Measurements from ENCODE around the gene CYB5R4. TPM values are rescaled to one million over a fixed set of nuclear protein-coding genes. Genes with fewer than 3 reads are reported as not detected.
"Not testable (repeated sequence)": the region's sequence is repeated elsewhere in the genome, so short reads cannot be mapped to it uniquely, and the experiment has no call there.

The CYB5R4 gene
- total RNA-seq, 2 donors from 2014 or later: 3.3 to 3.9 TPM

DNA sequence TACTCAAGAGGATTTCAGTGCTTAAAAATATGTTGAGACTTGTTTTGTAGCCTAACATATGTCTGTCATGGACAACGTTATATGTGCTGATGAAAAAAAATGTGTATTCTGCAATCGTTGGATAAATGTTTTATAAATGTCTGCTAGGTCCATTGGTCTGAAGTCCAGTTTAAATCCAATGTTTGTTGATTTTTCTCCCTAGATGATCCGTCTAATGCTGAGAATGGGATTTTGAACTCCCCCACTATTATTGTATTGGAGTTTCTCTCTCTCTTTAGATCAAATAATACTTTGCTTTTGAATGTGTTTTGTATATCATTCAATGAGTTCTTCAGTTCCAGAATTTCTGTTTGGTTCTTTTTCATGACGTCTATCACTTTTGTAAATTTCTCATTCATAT is 44.9 kb downstream of the CYB5R4 start:
- no peak overlapping the region for H3K4me3 ChIP-seq
- no peaks in the 10 kb centered on the region for H3K27me3 ChIP-seq

DNA sequence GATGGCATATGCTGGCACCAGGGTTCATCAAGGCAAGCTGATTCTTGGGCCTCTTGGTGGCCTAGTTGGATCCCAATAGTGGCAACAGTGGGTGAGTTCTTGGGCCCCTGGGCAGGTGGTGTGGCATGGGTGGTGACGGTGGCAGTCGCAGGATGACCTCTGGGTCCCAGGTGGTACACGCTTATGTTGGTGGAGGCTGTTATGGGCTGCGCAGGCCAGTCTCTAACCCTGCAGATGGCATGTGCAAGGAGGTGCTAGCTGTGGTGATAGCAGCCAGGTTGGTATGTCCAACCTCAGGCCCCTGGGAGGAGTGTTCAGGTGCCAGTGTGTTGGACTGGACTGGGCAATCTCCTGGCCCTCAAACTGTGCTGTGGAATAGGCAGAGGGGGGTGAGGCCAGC is 46.2 kb downstream of the CYB5R4 start:
- peaks cover 0 to 10% of the 10 kb centered on the region in 2 donors for H3K9me3 ChIP-seq
- H3K27me3 ChIP-seq: no peaks in the 10 kb centered on the region
- TF ChIP-seq, protein P1, sequence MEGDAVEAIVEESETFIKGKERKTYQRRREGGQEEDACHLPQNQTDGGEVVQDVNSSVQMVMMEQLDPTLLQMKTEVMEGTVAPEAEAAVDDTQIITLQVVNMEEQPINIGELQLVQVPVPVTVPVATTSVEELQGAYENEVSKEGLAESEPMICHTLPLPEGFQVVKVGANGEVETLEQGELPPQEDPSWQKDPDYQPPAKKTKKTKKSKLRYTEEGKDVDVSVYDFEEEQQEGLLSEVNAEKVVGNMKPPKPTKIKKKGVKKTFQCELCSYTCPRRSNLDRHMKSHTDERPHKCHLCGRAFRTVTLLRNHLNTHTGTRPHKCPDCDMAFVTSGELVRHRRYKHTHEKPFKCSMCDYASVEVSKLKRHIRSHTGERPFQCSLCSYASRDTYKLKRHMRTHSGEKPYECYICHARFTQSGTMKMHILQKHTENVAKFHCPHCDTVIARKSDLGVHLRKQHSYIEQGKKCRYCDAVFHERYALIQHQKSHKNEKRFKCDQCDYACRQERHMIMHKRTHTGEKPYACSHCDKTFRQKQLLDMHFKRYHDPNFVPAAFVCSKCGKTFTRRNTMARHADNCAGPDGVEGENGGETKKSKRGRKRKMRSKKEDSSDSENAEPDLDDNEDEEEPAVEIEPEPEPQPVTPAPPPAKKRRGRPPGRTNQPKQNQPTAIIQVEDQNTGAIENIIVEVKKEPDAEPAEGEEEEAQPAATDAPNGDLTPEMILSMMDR (IDR thresholded peaks at IDR 0.05): no peak
- no peaks in the 10 kb centered on the region for H3K4me1 ChIP-seq
- H3K27ac ChIP-seq: no peak overlapping the region
- no peak overlapping the region for H3K4me3 ChIP-seq
- no peak for DNase-seq (ENCODE audit: low spot score)
- no peaks in the 10 kb centered on the region for H3K36me3 ChIP-seq

More for the DNA sequence above, 44.9 kb downstream of the CYB5R4 start:
- Histone ChIP-seq H3K9me3 (peaks cover 0 to 10% of the 10 kb centered on the region in 2 donors), H3K27ac (no peak overlapping the region), H3K4me1 (no peaks in the 10 kb centered on the region), H3K36me3 (no peaks in the 10 kb centered on the region)
- no peak for DNase-seq (ENCODE audit: low spot score)
- TF ChIP-seq, protein P1 (IDR thresholded peaks at IDR 0.05): no peak

DNA sequence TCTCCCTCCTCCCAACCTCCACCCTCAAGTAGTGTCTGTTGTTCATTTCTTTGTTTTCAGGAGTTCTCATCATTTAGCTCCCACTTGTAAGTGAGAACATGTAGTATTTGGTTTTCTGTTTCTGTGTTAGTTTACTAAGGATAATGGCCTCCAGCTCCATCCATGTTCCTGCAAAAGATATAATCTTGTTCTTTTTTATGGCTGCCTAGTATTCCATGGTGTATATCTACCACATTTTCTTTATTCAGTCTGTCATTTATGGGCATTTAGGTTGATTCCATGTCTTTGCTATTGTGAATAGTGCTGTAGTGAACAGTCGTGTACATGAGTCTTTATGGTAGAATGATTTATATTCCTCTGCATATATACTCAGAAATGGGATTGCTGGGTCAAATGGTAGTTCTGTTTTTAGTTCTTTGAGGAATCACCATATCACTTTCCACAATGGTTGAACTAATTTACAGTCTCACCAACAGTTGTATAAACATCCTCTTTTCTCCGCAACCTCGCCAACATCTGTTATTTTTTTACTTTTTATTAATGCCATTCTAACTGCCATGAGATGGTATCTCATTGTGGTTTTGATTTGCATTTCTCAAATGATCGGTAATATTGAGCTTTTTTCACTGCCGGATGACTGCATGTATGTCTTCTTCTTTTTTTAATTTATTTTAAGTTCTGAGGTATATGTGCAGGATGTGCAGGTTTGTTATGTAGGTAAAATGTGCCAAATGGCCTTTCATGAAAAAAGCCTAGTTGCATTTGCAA is 48.3 kb downstream of the CYB5R4 start:
- H3K27ac ChIP-seq; H3K4me3 ChIP-seq; H3K27me3 ChIP-seq; DNase-seq (ENCODE audit: low spot score); H3K36me3 ChIP-seq; H3K4me1 ChIP-seq: not testable (repeated sequence)
- H3K9me3 ChIP-seq: peaks cover 0 to 10% of the 10 kb centered on the region in 2 donors

DNA sequence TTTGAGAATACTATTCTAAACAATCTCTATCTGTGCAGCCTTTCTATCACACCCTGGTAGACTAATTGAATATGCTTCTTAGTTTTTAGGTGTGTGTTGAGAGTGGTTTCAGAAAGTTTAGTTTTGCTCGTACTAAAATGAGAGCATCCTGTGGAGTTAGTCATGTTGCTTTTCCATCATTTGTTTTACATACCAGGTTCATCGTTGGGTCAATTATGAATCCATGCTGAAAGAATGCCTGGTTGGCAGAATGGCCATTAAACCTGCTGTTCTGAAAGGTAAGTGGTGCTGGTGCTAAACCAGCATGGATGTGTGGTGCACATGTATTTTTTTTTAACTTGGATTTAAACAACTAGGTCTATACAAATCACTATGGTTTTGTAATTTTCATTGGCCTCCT is 49.3 kb downstream of the CYB5R4 start:
- H3K36me3 ChIP-seq: no peaks in the 10 kb centered on the region
- no peaks in the 10 kb centered on the region for H3K27me3 ChIP-seq
- no peak for DNase-seq (ENCODE audit: low spot score)
- TF ChIP-seq, protein P1 (IDR thresholded peaks at IDR 0.05): no peak
- H3K27ac ChIP-seq: no peak overlapping the region
- H3K4me3 ChIP-seq: no peak overlapping the region
- no peaks in the 10 kb centered on the region for H3K4me1 ChIP-seq
- peaks cover 0 to 8% of the 10 kb centered on the region in 2 donors for H3K9me3 ChIP-seq

DNA sequence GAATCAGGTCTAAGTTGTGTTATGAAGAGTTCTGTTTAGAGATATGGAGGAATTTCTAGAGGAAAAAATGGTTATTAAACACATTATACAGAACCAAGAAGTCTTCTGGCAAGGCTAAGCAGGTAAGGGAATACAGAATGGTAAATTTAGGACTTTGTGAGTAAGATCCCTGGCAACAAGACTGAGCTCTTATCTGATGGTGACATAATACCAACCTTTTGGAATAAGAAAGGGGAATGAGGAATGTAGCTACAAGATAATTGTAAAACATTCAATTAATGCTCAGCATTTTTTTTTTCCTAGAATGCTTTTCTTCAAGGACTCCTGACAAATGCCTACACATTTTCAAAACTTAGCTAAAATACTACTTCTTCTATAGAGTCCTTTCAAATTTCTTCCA is 51.8 kb downstream of the CYB5R4 start:
- TF ChIP-seq, protein P1 (IDR thresholded peaks at IDR 0.05): no peak
- Histone ChIP-seq H3K9me3 (no peaks in the 10 kb centered on the region), H3K36me3 (no peaks in the 10 kb centered on the region), H3K4me3 (no peak overlapping the region), H3K4me1 (no peaks in the 10 kb centered on the region), H3K27me3 (no peaks in the 10 kb centered on the region), H3K27ac (no peak overlapping the region)
- DNase-seq (ENCODE audit: low spot score): no peak

DNA sequence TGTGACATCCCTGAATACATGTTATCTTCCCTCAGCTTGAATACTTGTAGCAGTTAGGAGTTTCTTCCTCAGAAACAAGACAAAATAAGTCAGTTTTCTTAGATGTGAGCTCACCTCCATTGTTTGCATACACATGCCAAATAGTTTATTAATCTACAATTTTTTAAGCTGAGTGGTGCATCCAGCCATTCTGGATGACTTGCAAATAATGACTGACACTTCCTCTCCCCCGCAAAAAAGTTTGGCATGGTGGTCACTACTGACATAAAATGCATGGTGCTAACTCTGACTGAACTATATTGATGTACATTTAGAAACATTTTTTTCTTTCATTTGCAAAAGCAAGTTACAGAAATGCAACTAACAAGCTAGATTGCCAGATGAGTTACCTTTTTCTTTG is 55.5 kb downstream of the CYB5R4 start:
- TF ChIP-seq, protein P1 (IDR thresholded peaks at IDR 0.05): no peak
- Histone ChIP-seq H3K27me3 (no peaks in the 10 kb centered on the region), H3K27ac (no peak overlapping the region)

More for the DNA sequence above, 55.5 kb downstream of the CYB5R4 start:
- Histone ChIP-seq H3K9me3 (no peaks in the 10 kb centered on the region), H3K36me3 (no peaks in the 10 kb centered on the region), H3K4me1 (no peaks in the 10 kb centered on the region), H3K4me3 (no peak overlapping the region)
- DNase-seq (ENCODE audit: low spot score): no peak
